Esophagus squamous epithelium (tissue), 5 donors: Measurements from ENCODE around the gene FAM151A. TPM values are rescaled to one million over a fixed set of nuclear protein-coding genes. Genes with fewer than 3 reads are reported as not detected.

Source experiments
- DNase-seq: peaks from one replicate; lab custom pipeline; 2025; lab: John Stamatoyannopoulos, UW
- H3K27ac ChIP-seq, 4 donors: fragments of 200-600 bp; sonication (generic); one replicate each; pipeline ENCODE4 v1.5.1; 2016 to 2019; ENCODE audit warnings: mild to moderate bottlenecking in 1 of 4
- H3K27me3 ChIP-seq, 4 donors: fragments of 200-600 bp; sonication (generic); 1 replicate in 3 of 4; 2 replicates in 1 of 4; pipeline versions ENCODE4 v1.5.1 to v1.6.0; 2017 to 2021; ENCODE audit warnings: antibody characterized with exemption in 1 of 4
- H3K36me3 ChIP-seq, 3 donors: fragments of 200-600 bp; sonication (generic); one replicate each; pipeline ENCODE4 v1.5.1; 2016 to 2019
- H3K4me1 ChIP-seq, 3 donors: fragments of 200-600 bp; sonication (generic); one replicate each; pipeline ENCODE4 v1.5.1; 2017 to 2019
- H3K4me3 ChIP-seq, 4 donors: fragments of 200-600 bp; sonication (generic); 1 replicate in 3 of 4; 2 replicates in 1 of 4; pipeline ENCODE4 v1.5.1; 2016 to 2019; ENCODE audit warnings: mild to moderate bottlenecking in 2 of 4, moderate library complexity in 1 of 4
- H3K9me3 ChIP-seq, 3 donors: fragments of 200-600 bp; sonication (generic); one replicate each; pipeline ENCODE4 v1.5.1; 2016 to 2019
- POLR2A ChIP-seq, 4 donors: fragments of 450-650 bp; IDR thresholded peaks; one replicate each; pipeline ENCODE4 v1.6.1; 2017; ENCODE audit warnings: antibody characterized with exemption in 4 of 4, mild to moderate bottlenecking in 4 of 4, moderate library complexity in 3 of 4
- WGBS, 2 donors: methylation state at CpG; one replicate each; pipeline ENCODE4 v1.1.5; 2018; 5-methylcytosine and 5-hydroxymethylcytosine counted together
- intact Hi-C: fragments of 100-400 bp; cut with DNase I; formaldehyde crosslinking; loops from one replicate; pipeline ENCODE4 v1.15.0; 2022
- total RNA-seq, 4 donors: library from RNA; depleted of rRNA; stranded (reverse); fragments of >200 nt; gene quantifications; one replicate each; pipeline ENCODE4 v1.1.0, GENCODE V29; 2016
- TF ChIP-seq, protein P1 (sequence below), 6 experiments: fragments of 450-650 bp in 4 of 6; fragments of 200-600 bp in 2 of 6; sonication (generic) in 2 of 6; IDR thresholded peaks; one replicate each; pipeline ENCODE4 v1.5.1; 2016 to 2019; ENCODE audit warnings: antibody characterized with exemption in 6 of 6, mild to moderate bottlenecking in 4 of 6, moderate library complexity in 4 of 6
- donor health status: DM: yes; HTN: yes; CAD: no.

The FAM151A gene
- total RNA-seq, 4 donors from 2014 or later: 0.35 TPM; not detected in 3

DNA sequence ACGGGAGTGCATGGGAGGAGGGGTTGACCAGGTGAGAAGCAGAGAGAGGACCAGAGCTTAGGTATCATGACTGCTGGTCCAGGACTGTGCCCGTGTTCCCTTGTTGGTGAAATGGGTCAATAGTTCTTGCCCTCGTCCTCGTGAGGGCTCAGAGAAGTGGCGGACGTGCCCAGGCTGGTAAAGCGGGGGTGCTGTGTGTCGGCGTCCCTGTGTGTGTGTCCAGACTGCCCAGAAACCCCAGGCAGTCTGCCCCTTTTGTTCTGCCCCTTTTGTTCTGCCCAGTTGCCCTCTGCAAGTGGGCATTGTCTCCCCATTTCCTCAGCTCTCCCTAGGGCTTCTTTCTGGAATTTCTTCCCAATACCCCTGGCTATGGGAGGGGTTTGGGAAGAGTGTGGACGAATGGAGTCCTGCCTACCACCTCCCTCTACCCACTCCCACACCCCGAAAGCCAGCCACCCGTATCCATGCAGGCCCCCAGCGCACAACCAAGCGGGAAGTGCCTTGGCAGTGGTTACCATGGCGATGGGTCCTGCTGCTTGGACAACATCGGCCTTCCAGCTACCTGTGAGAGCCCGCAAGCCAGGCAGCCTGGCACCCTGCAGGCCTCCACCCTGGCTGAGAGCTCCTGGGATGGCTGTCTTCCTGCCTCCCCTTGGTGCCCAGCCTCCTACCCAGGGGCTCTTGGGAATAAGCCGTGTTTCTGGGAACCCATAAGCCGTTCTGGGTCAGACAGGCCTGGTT is 40.6 kb downstream of the FAM151A start:
- intact Hi-C loops: no loop called here
- Histone ChIP-seq H3K4me1 (peaks cover 11 to 49% (median 21%) of the 10 kb centered on the region in 3 donors), H3K27ac (peak overlapping the region in 3 of 4 donors; percentile 88 to 90 (median 90)), H3K9me3 (no peaks in the 10 kb centered on the region), H3K36me3 (peaks cover 0 to 34% (median 0%) of the 10 kb centered on the region in 3 donors), H3K27me3 (no peaks in the 10 kb centered on the region), H3K4me3 (no peak overlapping the region)
- DNase-seq: no peak
- TF ChIP-seq, protein P1, sequence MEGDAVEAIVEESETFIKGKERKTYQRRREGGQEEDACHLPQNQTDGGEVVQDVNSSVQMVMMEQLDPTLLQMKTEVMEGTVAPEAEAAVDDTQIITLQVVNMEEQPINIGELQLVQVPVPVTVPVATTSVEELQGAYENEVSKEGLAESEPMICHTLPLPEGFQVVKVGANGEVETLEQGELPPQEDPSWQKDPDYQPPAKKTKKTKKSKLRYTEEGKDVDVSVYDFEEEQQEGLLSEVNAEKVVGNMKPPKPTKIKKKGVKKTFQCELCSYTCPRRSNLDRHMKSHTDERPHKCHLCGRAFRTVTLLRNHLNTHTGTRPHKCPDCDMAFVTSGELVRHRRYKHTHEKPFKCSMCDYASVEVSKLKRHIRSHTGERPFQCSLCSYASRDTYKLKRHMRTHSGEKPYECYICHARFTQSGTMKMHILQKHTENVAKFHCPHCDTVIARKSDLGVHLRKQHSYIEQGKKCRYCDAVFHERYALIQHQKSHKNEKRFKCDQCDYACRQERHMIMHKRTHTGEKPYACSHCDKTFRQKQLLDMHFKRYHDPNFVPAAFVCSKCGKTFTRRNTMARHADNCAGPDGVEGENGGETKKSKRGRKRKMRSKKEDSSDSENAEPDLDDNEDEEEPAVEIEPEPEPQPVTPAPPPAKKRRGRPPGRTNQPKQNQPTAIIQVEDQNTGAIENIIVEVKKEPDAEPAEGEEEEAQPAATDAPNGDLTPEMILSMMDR (IDR thresholded peaks at IDR 0.05): no peak
- no peak for TF ChIP-seq POLR2A (IDR thresholded peaks at IDR 0.05)
- WGBS, 2 donors: 63 to 66% methylated on average over 12 to 14 of the region's 19 CpGs

DNA sequence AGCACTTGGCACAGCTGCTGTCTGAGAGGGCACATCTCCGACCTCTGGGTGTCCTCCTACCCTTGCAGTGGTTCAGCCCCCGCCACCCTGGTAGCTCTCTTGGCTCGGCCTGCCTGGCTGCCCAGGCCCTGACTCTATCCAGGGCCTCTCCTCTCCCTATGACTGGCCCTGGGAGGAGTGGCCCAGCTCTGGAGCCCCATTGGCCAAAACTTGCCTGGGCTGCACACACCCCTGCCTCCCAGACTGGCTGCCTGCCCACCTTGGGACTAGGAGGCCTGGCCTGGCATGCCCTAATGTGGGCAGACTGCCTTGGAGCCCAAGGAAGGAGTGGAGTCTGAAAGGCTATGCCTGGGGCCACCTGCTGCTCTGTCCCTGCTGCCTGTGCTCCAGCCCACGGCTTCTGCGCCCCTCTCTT is 41.7 kb downstream of the FAM151A start:
- H3K4me3 ChIP-seq: no peak overlapping the region
- no peaks in the 10 kb centered on the region for H3K27me3 ChIP-seq
- H3K27ac ChIP-seq: peak overlapping the region; percentile 82 to 90 (median 89)
- TF ChIP-seq POLR2A (IDR thresholded peaks at IDR 0.05): peak in 3 of 4 donors; percentile 45 to 55 (median 47)
- TF ChIP-seq, protein P1 (IDR thresholded peaks at IDR 0.05): no peak
- intact Hi-C loops: no loop called here
- H3K4me1 ChIP-seq: peaks cover 11 to 51% (median 21%) of the 10 kb centered on the region in 3 donors
- DNase-seq: peak; percentile 22
- H3K9me3 ChIP-seq: no peaks in the 10 kb centered on the region
- 20 to 30% methylated on average over 1 to 2 of the region's 5 CpGs for WGBS, 2 donors
- peaks cover 0 to 27% (median 0%) of the 10 kb centered on the region in 3 donors for H3K36me3 ChIP-seq

DNA sequence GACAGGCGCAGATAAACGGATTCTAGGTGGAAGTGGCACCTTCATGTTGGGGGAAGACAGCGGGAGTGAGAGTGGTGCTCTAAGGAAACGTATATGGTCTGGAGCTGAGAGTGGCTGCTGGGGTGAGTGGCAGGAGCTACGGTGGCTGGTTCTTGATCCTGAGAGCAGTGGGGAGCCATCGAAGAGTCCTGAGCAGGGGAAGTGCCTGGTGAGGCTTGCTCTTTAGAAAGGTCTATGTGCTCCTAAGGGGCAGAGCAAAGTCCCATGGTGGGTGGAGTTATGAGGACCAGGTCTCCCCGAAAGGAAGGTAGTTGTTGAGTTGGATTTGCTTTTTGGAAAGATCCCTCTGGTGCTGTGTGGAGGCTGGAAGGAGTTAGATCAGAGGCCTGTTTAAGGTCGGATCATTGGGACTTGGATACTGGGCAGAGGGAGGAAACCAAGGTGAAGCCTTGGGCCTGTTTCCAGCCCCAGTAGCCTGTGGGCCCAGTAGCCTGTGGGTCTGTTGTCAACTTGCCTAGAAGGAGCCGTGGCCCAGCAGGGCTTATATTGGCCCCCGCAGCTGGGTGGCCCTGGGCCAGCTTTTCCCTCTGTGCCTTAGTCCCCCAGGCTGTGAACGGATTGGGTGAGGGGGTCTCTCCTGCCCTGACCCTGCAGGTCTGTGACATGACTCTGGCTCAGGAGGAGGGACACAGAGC is 42.3 kb downstream of the FAM151A start:
- Histone ChIP-seq H3K36me3 (peaks cover 0 to 22% (median 0%) of the 10 kb centered on the region in 3 donors), H3K9me3 (no peaks in the 10 kb centered on the region), H3K27ac (peak overlapping the region; percentile 82 to 90 (median 89)), H3K4me1 (peaks cover 11 to 51% (median 21%) of the 10 kb centered on the region in 3 donors), H3K27me3 (no peaks in the 10 kb centered on the region), H3K4me3 (no peak overlapping the region)
- intact Hi-C loops: no loop called here
- 68 to 72% methylated on average over 9 to 10 of the region's 11 CpGs for WGBS, 2 donors
- TF ChIP-seq POLR2A (IDR thresholded peaks at IDR 0.05): no peak
- TF ChIP-seq, protein P1 (IDR thresholded peaks at IDR 0.05): no peak
- DNase-seq: no peak

DNA sequence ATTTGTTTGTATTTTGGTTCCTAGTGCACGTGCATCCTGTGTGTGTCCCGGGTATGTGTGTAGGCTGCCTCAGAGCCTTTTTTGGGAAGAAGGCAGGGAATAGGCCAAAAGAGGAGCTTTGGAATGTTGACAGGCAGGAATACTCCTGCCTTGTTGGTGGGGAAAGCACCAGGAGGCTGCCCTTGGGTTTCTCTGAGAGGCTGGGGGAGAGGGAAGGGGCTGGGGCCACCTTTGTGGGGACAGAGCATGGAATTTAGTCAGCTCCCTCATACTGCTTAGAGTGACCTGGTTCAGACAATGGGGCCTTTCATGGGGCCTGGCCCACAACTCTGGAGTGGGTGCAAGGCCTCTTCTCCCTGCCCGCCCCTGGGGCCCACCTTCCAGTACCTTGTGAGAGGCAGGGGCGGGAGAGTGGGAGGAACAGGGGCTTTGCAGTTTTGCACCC is 44.0 kb downstream of the FAM151A start:
- H3K4me3 ChIP-seq: no peak overlapping the region
- 60 to 62% methylated on average over 2 to 3 of the region's 4 CpGs for whole genome bisulfite sequencing, 2 donors
- H3K36me3 ChIP-seq: peaks cover 0 to 7% (median 0%) of the 10 kb centered on the region in 3 donors
- H3K27me3 ChIP-seq: no peaks in the 10 kb centered on the region
- no peak for DNase-seq
- H3K9me3 ChIP-seq: no peaks in the 10 kb centered on the region
- no peak for TF ChIP-seq POLR2A (IDR thresholded peaks at IDR 0.05)
- TF ChIP-seq, protein P1 (IDR thresholded peaks at IDR 0.05): no peak
- intact Hi-C loops: no loop called here
- H3K27ac ChIP-seq: peak overlapping the region in 3 of 4 donors; percentile 65 to 90 (median 88)
- peaks cover 11 to 53% (median 21%) of the 10 kb centered on the region in 3 donors for H3K4me1 ChIP-seq
